IgD-negative memory B cell (primary cell): ENCODE results near the gene HSD3B7. TPM values are rescaled to one million over a fixed set of nuclear protein-coding genes. Genes with fewer than 3 reads are reported as not detected.

Experiments used
- H3K27ac Mint-ChIP-seq, 3 donors: one replicate each; pipeline ENCODE4 v1.8.0; 2020 to 2022; ENCODE audit warnings: mild to moderate bottlenecking in 3 of 3, mixed read lengths in 3 of 3, moderate library complexity in 1 of 3
- H3K27me3 Mint-ChIP-seq: one replicate; pipeline ENCODE4 v1.8.0; 2021; ENCODE audit warnings: mixed read lengths
- H3K36me3 Mint-ChIP-seq: one replicate; pipeline ENCODE4 v1.8.0; 2020; ENCODE audit warnings: mild to moderate bottlenecking, mixed read lengths
- H3K4me1 Mint-ChIP-seq, 3 donors: one replicate each; pipeline ENCODE4 v1.8.0; 2020 to 2022; ENCODE audit warnings: mixed read lengths in 3 of 3, mild to moderate bottlenecking in 1 of 3
- H3K4me3 Mint-ChIP-seq, 4 donors: one replicate each; pipeline ENCODE4 v1.8.0; 2020 to 2022; ENCODE audit warnings: mild to moderate bottlenecking in 4 of 4, mixed read lengths in 4 of 4, moderate library complexity in 3 of 4
- H3K9me3 Mint-ChIP-seq, 3 donors: one replicate each; pipeline ENCODE4 v1.8.0; 2020 to 2021; ENCODE audit warnings: mixed read lengths in 3 of 3, mild to moderate bottlenecking in 1 of 3
- polyA plus RNA-seq: library from polyadenylated mRNA; unstranded; fragments of 300-500 nt; fragmentation: Illumina TruSeq; gene quantifications from one replicate; pipeline ENCODE4 v1.2.3, GENCODE V29; 2021

Gene HSD3B7
- polyA plus RNA-seq, 1 donor from 2014 or later: not detected

DNA sequence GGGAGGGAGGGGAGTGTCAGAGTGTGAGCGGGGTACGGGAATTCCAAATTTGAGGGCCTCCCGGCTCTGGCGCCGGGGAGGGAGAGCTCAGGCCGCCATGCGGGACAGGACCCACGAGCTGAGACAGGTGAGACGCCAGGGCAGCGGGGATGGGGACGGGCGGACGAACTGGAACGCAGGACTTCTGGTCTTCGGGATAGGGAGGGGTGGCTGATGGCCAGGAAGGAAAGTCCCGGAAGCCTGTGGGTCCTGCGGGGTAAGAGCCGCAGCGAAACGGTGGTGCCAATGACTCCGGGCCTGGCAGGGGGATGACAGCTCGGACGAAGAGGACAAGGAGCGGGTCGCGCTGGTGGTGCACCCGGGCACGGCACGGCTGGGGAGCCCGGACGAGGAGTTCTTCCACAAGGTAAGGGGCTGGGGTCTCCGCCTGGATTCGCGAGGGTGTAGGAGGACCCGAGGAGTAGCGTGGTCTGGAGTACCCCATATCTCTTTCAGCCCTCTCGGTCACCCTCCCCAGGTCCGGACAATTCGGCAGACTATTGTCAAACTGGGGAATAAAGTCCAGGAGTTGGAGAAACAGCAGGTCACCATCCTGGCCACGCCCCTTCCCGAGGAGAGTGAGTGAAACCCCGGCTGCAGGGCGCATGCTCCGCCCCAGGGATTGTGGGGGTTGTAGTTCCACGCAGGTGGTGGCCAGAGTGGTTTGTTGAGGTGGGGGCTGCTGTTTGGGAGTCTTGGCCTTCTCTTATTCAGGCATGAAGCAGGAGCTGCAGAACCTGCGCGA is 48.9 kb downstream of the HSD3B7 start:
- Mint-ChIP-seq H3K27me3 (no peaks in the 10 kb centered on the region), H3K9me3 (no peaks in the 10 kb centered on the region), H3K4me1 (peaks cover 10 to 15% (median 10%) of the 10 kb centered on the region in 3 donors), H3K27ac (peak overlapping the region; percentile 90 to 99 (median 99)), H3K4me3 (peak overlapping the region; percentile 88 to 100 (median 96)), H3K36me3 (peaks cover 8% of the 10 kb centered on the region)

- Mint-ChIP-seq H3K36me3 (peaks cover 8% of the 10 kb centered on the region), H3K9me3 (no peaks in the 10 kb centered on the region), H3K4me1 (peaks cover 10 to 15% (median 10%) of the 10 kb centered on the region in 3 donors), H3K4me3 (peak overlapping the region in 1 of 4 donors; percentile 29), H3K27ac (peak overlapping the region in 1 of 3 donors; percentile 43), H3K27me3 (no peaks in the 10 kb centered on the region)
Observed at GRCh38 chr16:31036691-31037090, 51.7 kb downstream of the HSD3B7 start.

Other genes starting within 250 kb of the HSD3B7 start
- gene PHKG2, start 236.8 kb upstream of the HSD3B7 start, polyA plus RNA-seq: 36.7 TPM
- 0.63 TPM for gene CFAP119, start 223.1 kb upstream of the HSD3B7 start, polyA plus RNA-seq
- gene RNF40, start 222.9 kb upstream of the HSD3B7 start, polyA plus RNA-seq: 56.0 TPM
- gene ZNF629, start 198.0 kb upstream of the HSD3B7 start, polyA plus RNA-seq: 0.30 TPM
- gene BCL7C, start 91.1 kb upstream of the HSD3B7 start, polyA plus RNA-seq: 45.0 TPM
- gene CTF1, start 88.6 kb upstream of the HSD3B7 start, polyA plus RNA-seq: not detected
- 0.26 TPM for gene FBXL19, start 61.6 kb upstream of the HSD3B7 start, polyA plus RNA-seq
- 68.8 TPM for gene ORAI3, start 36.1 kb upstream of the HSD3B7 start, polyA plus RNA-seq
- 3.0 TPM for gene SETD1A, start 27.5 kb upstream of the HSD3B7 start, polyA plus RNA-seq
- gene STX1B, start 25.4 kb downstream of the HSD3B7 start, polyA plus RNA-seq: 0.18 TPM
- 30.3 TPM for gene STX4, start 48.4 kb downstream of the HSD3B7 start, polyA plus RNA-seq
- gene ZNF668, start 89.0 kb downstream of the HSD3B7 start, polyA plus RNA-seq: 10.6 TPM
- gene ZNF646, start 89.2 kb downstream of the HSD3B7 start, polyA plus RNA-seq: 9.3 TPM
- 0.83 TPM for gene PRSS53, start 103.7 kb downstream of the HSD3B7 start, polyA plus RNA-seq
- gene VKORC1, start 109.6 kb downstream of the HSD3B7 start, polyA plus RNA-seq: 90.7 TPM
- 38.2 TPM for gene BCKDK, start 123.2 kb downstream of the HSD3B7 start, polyA plus RNA-seq
- gene KAT8, start 132.5 kb downstream of the HSD3B7 start, polyA plus RNA-seq: 69.5 TPM
- gene PRSS8, start 150.5 kb downstream of the HSD3B7 start, polyA plus RNA-seq: not detected
- gene PRSS36, start 164.9 kb downstream of the HSD3B7 start, polyA plus RNA-seq: 1.4 TPM
- gene FUS, start 194.9 kb downstream of the HSD3B7 start, polyA plus RNA-seq: 167 TPM
- gene PYCARD, start 217.6 kb downstream of the HSD3B7 start, polyA plus RNA-seq: 130 TPM
- gene TRIM72, start 228.9 kb downstream of the HSD3B7 start, polyA plus RNA-seq: not detected
- gene PYDC1, start 231.9 kb downstream of the HSD3B7 start, polyA plus RNA-seq: not detected